Neuronal stem cell (in vitro differentiated cells): ENCODE results near the gene EPM2A.

ENCODE experiments used
- DNase-seq: peaks from one replicate; pipeline ENCODE4 v3.0.0-alpha.2; 2013; ENCODE audit warnings: low spot score
- H2AFZ ChIP-seq: one replicate; pipeline ENCODE4 v1.6.1; 2013; ENCODE audit warnings: mild to moderate bottlenecking, low read length, inconsistent platforms
- H2AK5ac ChIP-seq: 2 replicates; pipeline ENCODE4 v1.6.1; 2013; ENCODE audit warnings: low read depth, mild to moderate bottlenecking, inconsistent platforms, low read length, moderate library complexity, mixed read lengths
- H2BK120ac ChIP-seq: 2 replicates; pipeline ENCODE4 v1.6.1; 2013; ENCODE audit warnings: low read depth, mild to moderate bottlenecking, inconsistent platforms, low read length, moderate library complexity, mixed read lengths
- H2BK12ac ChIP-seq: one replicate; pipeline ENCODE4 v1.6.1; 2013; ENCODE audit warnings: low read length, inconsistent platforms
- H2BK15ac ChIP-seq: 2 replicates; pipeline ENCODE4 v1.6.1; 2013; ENCODE audit warnings: mild to moderate bottlenecking, low read length, inconsistent platforms, mixed read lengths
- H2BK5ac ChIP-seq: one replicate; pipeline ENCODE4 v1.6.1; 2013; ENCODE audit warnings: inconsistent platforms, mild to moderate bottlenecking, low read length, moderate library complexity
- H3K14ac ChIP-seq: one replicate; pipeline ENCODE4 v1.6.1; 2013; ENCODE audit warnings: low read length, inconsistent platforms
- H3K18ac ChIP-seq: 2 replicates; pipeline ENCODE4 v1.6.1; 2013; ENCODE audit warnings: low read length, inconsistent platforms
- H3K23ac ChIP-seq: 2 replicates; pipeline ENCODE4 v1.6.1; 2013; ENCODE audit warnings: low read depth, mild to moderate bottlenecking, mixed read lengths, low read length, inconsistent platforms; ENCODE audit not compliant: poor library complexity
- H3K27ac ChIP-seq: replicated peaks from 3 replicates; pipeline ENCODE4 v1.5.1; 2013; ENCODE audit warnings: low read length, inconsistent platforms
- H3K27me3 ChIP-seq, 3 experiments: 2 replicates each; pipeline ENCODE4 v1.6.1; 2013; ENCODE audit warnings: low read length in 3 of 3, mild to moderate bottlenecking in 2 of 3, inconsistent platforms in 1 of 3, low read depth in 1 of 3, mixed read lengths in 1 of 3, moderate library complexity in 1 of 3; ENCODE audit not compliant: control insufficient read depth in 3 of 3, insufficient read depth in 3 of 3
- H3K36me3 ChIP-seq, 2 donors: replicated peaks in 1 of 2; 2 replicates each; pipeline ENCODE4 v1.6.1; 2013; ENCODE audit warnings: low read length in 2 of 2; ENCODE audit not compliant: control insufficient read depth in 2 of 2, insufficient read depth in 2 of 2
- H3K4ac ChIP-seq: 2 replicates; pipeline ENCODE4 v1.6.1; 2013; ENCODE audit warnings: inconsistent platforms, mild to moderate bottlenecking, low read length, moderate library complexity
- H3K4me1 ChIP-seq, 2 donors: 1 replicate in 1 of 2; 2 replicates in 1 of 2; pipeline ENCODE4 v1.6.1; 2013; ENCODE audit warnings: low read length in 2 of 2, low read depth in 1 of 2; ENCODE audit not compliant: control insufficient read depth in 2 of 2, insufficient read depth in 1 of 2
- H3K4me2 ChIP-seq: one replicate; pipeline ENCODE4 v1.6.1; 2013; ENCODE audit warnings: mild to moderate bottlenecking, low read length, inconsistent platforms; ENCODE audit not compliant: insufficient read depth, poor library complexity, severe bottlenecking
- H3K4me3 ChIP-seq, 2 donors: 2 replicates each; pipeline ENCODE4 v1.5.1; 2013; ENCODE audit warnings: low read length in 2 of 2, mild to moderate bottlenecking in 2 of 2, inconsistent platforms in 1 of 2, moderate library complexity in 1 of 2
- H3K79me1 ChIP-seq: one replicate; pipeline ENCODE4 v1.6.1; 2013; ENCODE audit warnings: low read depth, mild to moderate bottlenecking, inconsistent platforms, low read length, moderate library complexity
- H3K9ac ChIP-seq: one replicate; pipeline ENCODE4 v1.6.1; 2013; ENCODE audit warnings: mild to moderate bottlenecking, low read depth, low read length, inconsistent platforms; ENCODE audit not compliant: poor library complexity
- H3K9me3 ChIP-seq, 2 donors: replicated peaks in 1 of 2; 2 replicates each; pipeline versions ENCODE3 to v1.6.1; 2013; ENCODE audit warnings: low read length in 2 of 2, mild to moderate bottlenecking in 2 of 2, inconsistent platforms in 1 of 2, low read depth in 1 of 2, mixed read lengths in 1 of 2, moderate library complexity in 1 of 2; ENCODE audit not compliant: control insufficient read depth in 2 of 2, insufficient read depth in 1 of 2
- H4K8ac ChIP-seq: one replicate; pipeline ENCODE4 v1.6.1; 2013; ENCODE audit warnings: low read depth, mild to moderate bottlenecking, inconsistent platforms, low read length, moderate library complexity
- H4K91ac ChIP-seq: one replicate; pipeline ENCODE4 v1.6.1; 2013; ENCODE audit warnings: low read length, low read depth, mild to moderate bottlenecking, inconsistent platforms; ENCODE audit not compliant: poor library complexity
- WGBS, 2 donors: extraction: QIAGEN DNeasy Blood & Tissue Kit; methylation state at CpG; one replicate each; pipeline ENCODE4 v1.1.7; 2013; ENCODE audit warnings: missing lambda C conversion rate in 2 of 2, mixed read lengths in 1 of 2; ENCODE audit not compliant: insufficient read length in 2 of 2, insufficient replicate concordance in 1 of 2; ENCODE audit errors: extremely low coverage in 2 of 2; 5-methylcytosine and 5-hydroxymethylcytosine counted together

The EPM2A gene

DNA sequence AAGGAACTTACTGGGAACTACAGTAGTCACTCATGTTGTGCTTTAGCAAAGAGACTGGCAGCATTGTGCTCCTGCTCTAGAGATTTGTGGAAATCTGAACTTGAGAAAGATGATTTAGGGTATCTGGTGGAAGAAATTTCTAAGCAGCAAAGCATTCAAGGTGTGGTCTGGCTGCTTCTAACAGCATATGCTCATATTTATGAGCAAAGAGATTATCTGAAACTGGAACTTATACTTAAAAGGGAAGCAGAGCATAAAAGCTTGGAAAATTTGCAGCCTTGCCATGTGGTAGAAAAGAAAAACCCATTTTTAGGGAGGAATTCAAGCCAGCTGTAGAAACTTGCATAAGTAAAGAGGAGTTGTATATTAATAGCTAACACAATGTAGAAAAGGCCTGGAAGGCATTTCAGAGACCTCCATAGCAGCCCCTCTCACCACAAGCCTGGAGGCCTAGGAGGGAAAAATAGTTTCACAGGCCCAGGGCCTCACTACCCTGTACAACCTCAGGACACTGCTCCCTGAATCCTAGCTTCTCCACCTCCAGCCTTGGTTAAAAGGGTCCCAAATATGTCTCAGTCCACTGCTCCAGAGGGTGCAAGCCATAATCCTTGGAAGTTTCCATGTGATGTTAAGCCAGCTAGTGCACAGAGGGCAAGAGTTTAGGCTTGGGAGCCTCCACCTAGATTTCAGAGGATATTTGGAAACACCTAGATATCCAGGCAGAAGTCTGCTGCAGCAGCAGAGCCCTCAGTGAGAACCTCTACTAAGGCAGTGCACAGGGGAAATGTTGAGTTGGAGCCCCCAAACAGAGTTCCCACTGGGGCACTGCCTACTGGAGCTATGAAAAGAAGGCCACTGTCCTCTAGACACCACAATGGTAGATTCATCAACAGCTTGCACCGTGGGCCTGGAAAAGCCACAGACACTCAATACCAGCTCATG lies 6.6 kb downstream of the EPM2A start:
- no peak overlapping the region for H2BK15ac ChIP-seq
- no peaks in the 10 kb centered on the region for H3K36me3 ChIP-seq
- no peak overlapping the region for H4K91ac ChIP-seq
- no peak overlapping the region for H3K9ac ChIP-seq
- no CpG with 5 or more reads among the region's 1 CpG for WGBS, 2 donors
- no peak overlapping the region for H3K4me2 ChIP-seq
- H3K79me1 ChIP-seq: no peaks in the 10 kb centered on the region
- no peak overlapping the region for H2BK12ac ChIP-seq
- peaks cover 5 to 20% of the 10 kb centered on the region in 2 donors for H3K9me3 ChIP-seq
- no peak overlapping the region for H3K4ac ChIP-seq
- no peak overlapping the region for H4K8ac ChIP-seq
- H3K18ac ChIP-seq: no peak overlapping the region
- H3K14ac ChIP-seq: no peak overlapping the region
- H3K4me3 ChIP-seq: no peak overlapping the region
- no peaks in the 10 kb centered on the region for H3K4me1 ChIP-seq
- DNase-seq: no peak
- no peak overlapping the region for H2BK5ac ChIP-seq
- H3K27ac ChIP-seq: no peak overlapping the region
- H3K23ac ChIP-seq: no peak overlapping the region
- H3K27me3 ChIP-seq: no peaks in the 10 kb centered on the region
- no peak overlapping the region for H2AFZ ChIP-seq
- no peak overlapping the region for H2BK120ac ChIP-seq
- H2AK5ac ChIP-seq: no peak overlapping the region

GRCh38 chr6:145727817-145728388 lies 7.4 kb downstream of the EPM2A start:
- WGBS, 2 donors: no CpG with 5 or more reads among the region's 5 CpGs

DNA sequence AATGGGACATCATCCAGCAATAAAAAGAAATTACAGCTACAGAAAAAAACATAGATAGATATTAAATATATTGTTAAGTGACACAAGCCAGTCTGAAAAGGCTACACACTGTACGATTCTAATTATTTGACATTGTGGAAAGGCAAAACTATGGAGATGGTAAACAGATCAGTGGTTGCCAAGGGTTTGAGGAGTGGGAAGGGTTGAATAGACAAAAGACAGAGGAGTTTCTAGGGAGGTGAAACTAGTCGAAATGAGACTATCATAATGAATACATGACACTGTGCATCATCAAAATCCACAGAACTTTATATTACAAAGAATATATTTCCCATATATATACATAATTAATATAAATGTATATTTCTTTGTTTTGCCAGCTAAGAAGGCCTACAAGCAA lies 9.8 kb downstream of the EPM2A start:
- no peaks in the 10 kb centered on the region for H3K27me3 ChIP-seq
- no peak overlapping the region for H3K23ac ChIP-seq
- H3K4me2 ChIP-seq: no peak overlapping the region
- no peak overlapping the region for H4K8ac ChIP-seq
- no peak overlapping the region for H2BK12ac ChIP-seq
- no peaks in the 10 kb centered on the region for H3K79me1 ChIP-seq
- H3K9ac ChIP-seq: no peak overlapping the region
- no peak for DNase-seq
- H3K4me1 ChIP-seq: no peaks in the 10 kb centered on the region
- no peak overlapping the region for H3K18ac ChIP-seq
- no peak overlapping the region for H2BK15ac ChIP-seq
- H3K9me3 ChIP-seq: peaks cover 5 to 27% of the 10 kb centered on the region in 2 donors
- H3K4me3 ChIP-seq: no peak overlapping the region
- no peak overlapping the region for H4K91ac ChIP-seq
- no peak overlapping the region for H2BK5ac ChIP-seq
- H2AK5ac ChIP-seq: no peak overlapping the region
- H3K14ac ChIP-seq: no peak overlapping the region
- H2AFZ ChIP-seq: no peak overlapping the region
- no peak overlapping the region for H3K27ac ChIP-seq
- H3K4ac ChIP-seq: no peak overlapping the region
- no CpG with 5 or more reads among the region's 2 CpGs for WGBS, 2 donors
- H2BK120ac ChIP-seq: no peak overlapping the region
- H3K36me3 ChIP-seq: no peaks in the 10 kb centered on the region

More at GRCh38 chr6:145727817-145728388, 7.4 kb downstream of the EPM2A start:
- Histone ChIP-seq H3K27ac (no peak overlapping the region), H4K91ac (no peak overlapping the region), H2BK15ac (no peak overlapping the region), H3K4me3 (no peak overlapping the region), H3K79me1 (no peaks in the 10 kb centered on the region), H2BK12ac (no peak overlapping the region), H2BK120ac (no peak overlapping the region), H3K4me1 (no peaks in the 10 kb centered on the region), H3K4ac (no peak overlapping the region), H3K23ac (no peak overlapping the region), H3K36me3 (no peaks in the 10 kb centered on the region), H3K27me3 (no peaks in the 10 kb centered on the region), H4K8ac (no peak overlapping the region), H3K4me2 (no peak overlapping the region), H3K9ac (no peak overlapping the region), H2AK5ac (no peak overlapping the region), H3K9me3 (peaks cover 5 to 23% of the 10 kb centered on the region in 2 donors), H2BK5ac (no peak overlapping the region), H2AFZ (no peak overlapping the region), H3K14ac (no peak overlapping the region), H3K18ac (no peak overlapping the region)
- no peak for DNase-seq

DNA sequence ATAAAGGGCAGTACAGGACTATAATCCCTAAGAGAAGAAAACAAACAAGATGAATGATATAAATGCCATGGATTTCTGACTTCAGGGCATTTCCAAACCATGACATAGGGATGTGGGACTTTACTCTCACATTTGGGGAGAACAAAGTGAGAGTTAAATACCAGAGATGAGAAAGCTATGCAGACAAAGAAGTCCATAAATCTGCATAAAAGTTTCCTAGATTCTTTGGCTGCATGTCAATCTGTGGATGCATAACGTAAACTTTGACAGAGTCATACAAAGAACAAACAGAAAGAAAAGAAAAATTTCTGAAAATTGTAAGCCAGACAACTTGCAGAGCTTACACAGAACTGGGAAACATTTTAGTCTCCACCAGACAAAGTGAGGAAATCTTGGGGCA lies 11.7 kb downstream of the EPM2A start:
- no peak for DNase-seq
- Histone ChIP-seq H3K27ac (no peak overlapping the region), H2AFZ (no peak overlapping the region), H2BK5ac (no peak overlapping the region), H2AK5ac (no peak overlapping the region), H3K9ac (no peak overlapping the region), H3K14ac (no peak overlapping the region), H3K4me2 (no peak overlapping the region), H3K23ac (no peak overlapping the region), H3K36me3 (no peaks in the 10 kb centered on the region), H3K4me1 (no peaks in the 10 kb centered on the region), H3K79me1 (no peaks in the 10 kb centered on the region), H2BK12ac (no peak overlapping the region), H2BK15ac (no peak overlapping the region), H3K18ac (no peak overlapping the region), H4K91ac (no peak overlapping the region), H4K8ac (no peak overlapping the region), H2BK120ac (no peak overlapping the region), H3K9me3 (peaks cover 0 to 16% of the 10 kb centered on the region in 2 donors), H3K4me3 (no peak overlapping the region), H3K27me3 (no peaks in the 10 kb centered on the region), H3K4ac (no peak overlapping the region)
- WGBS, 2 donors: no CpG with 5 or more reads among the region's 1 CpG
